Neural progenitor cell (in vitro differentiated cells): Measurements from ENCODE around the gene ROR2.

Source experiments
- EZH2phosphoT487 ChIP-seq: fragments of 200-600 bp; sonication (generic); IDR thresholded peaks from 2 replicates; pipeline ENCODE4 v1.6.1; 2017; ENCODE audit warnings: antibody characterized with exemption
- TF ChIP-seq, protein P1 (sequence below): fragments of 200-600 bp; sonication (generic); IDR thresholded peaks from 2 replicates; pipeline ENCODE4 v1.5.1; 2017; ENCODE audit warnings: antibody characterized with exemption, mild to moderate bottlenecking

DNA sequence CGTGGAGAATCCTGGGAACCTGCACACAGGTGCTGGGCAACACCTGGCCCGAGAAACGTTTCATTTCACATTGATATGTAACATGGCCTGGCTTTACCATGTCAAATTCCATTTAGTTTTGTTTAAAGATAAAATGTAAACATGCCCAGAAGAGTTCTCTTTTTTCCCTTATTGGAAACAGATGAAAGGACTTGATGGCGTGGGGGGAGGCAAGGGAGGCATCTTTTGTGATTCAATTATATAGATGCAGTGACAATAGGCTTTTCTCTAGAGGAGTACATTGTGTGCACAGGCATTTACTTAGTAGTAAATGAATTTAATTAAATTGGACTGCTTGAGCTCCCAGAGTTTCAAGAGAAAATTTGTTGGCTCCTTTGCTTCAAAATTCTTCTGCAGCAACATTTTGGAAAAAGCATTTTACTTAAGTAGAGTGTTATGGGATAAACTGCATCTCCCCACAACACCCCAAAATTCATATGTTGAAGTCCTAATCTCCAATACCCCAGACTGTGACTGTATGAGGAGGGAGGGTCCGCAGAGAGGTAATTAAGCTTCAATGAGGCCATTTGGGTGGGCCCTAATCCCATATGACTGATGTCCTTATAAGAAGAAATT lies 272.1 kb downstream of the ROR2 start:
- TF ChIP-seq, protein P1, sequence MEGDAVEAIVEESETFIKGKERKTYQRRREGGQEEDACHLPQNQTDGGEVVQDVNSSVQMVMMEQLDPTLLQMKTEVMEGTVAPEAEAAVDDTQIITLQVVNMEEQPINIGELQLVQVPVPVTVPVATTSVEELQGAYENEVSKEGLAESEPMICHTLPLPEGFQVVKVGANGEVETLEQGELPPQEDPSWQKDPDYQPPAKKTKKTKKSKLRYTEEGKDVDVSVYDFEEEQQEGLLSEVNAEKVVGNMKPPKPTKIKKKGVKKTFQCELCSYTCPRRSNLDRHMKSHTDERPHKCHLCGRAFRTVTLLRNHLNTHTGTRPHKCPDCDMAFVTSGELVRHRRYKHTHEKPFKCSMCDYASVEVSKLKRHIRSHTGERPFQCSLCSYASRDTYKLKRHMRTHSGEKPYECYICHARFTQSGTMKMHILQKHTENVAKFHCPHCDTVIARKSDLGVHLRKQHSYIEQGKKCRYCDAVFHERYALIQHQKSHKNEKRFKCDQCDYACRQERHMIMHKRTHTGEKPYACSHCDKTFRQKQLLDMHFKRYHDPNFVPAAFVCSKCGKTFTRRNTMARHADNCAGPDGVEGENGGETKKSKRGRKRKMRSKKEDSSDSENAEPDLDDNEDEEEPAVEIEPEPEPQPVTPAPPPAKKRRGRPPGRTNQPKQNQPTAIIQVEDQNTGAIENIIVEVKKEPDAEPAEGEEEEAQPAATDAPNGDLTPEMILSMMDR: no peak
- no peak for TF ChIP-seq EZH2phosphoT487
